NT2/D1 (cell line): ENCODE measurements around the gene TSR3.
A peak's percentile ranks its signal among the peaks of the same experiment; 100 is the strongest.

ENCODE experiments used
- DNase-seq: peaks from one replicate; pipeline ENCODE4 v3.0.0-alpha.2; 2011; ENCODE audit warnings: low read depth, low spot score
- H3K27me3 ChIP-seq: 2 replicates; pipeline ENCODE4 v1.6.0; 2011; ENCODE audit warnings: mild to moderate bottlenecking; ENCODE audit not compliant: insufficient read length, insufficient read depth
- H3K36me3 ChIP-seq: 2 replicates; pipeline ENCODE4 v1.6.1; 2011; ENCODE audit warnings: mild to moderate bottlenecking, low read length, mixed read lengths; ENCODE audit not compliant: insufficient read depth, insufficient read length
- H3K4me1 ChIP-seq: 2 replicates; pipeline ENCODE4 v1.5.1; 2011; ENCODE audit not compliant: insufficient read depth, insufficient read length
- H3K4me3 ChIP-seq: 2 replicates; pipeline ENCODE4 v1.5.1; 2011; ENCODE audit warnings: low read depth; ENCODE audit not compliant: insufficient read length
- H3K9ac ChIP-seq: 2 replicates; pipeline ENCODE4 v1.6.0; 2011; ENCODE audit warnings: low read depth; ENCODE audit not compliant: insufficient read length
- H3K9me3 ChIP-seq: 2 replicates; pipeline ENCODE4 v1.5.1; 2011; ENCODE audit warnings: mild to moderate bottlenecking, low read length; ENCODE audit not compliant: insufficient read depth
- SUZ12 ChIP-seq: IDR thresholded peaks from 2 replicates; pipeline ENCODE4 v1.6.1; 2011; ENCODE audit not compliant: insufficient read length, insufficient read depth; ENCODE audit errors: extremely low read depth
- YY1 ChIP-seq: IDR thresholded peaks from 2 replicates; pipeline ENCODE4 v1.6.1; 2011; ENCODE audit not compliant: insufficient read length, insufficient read depth
- ZNF274 ChIP-seq: IDR thresholded peaks from 2 replicates; pipeline ENCODE4 v1.6.1; 2011; ENCODE audit warnings: mild to moderate bottlenecking, low read depth, low read length

Gene TSR3

DNA sequence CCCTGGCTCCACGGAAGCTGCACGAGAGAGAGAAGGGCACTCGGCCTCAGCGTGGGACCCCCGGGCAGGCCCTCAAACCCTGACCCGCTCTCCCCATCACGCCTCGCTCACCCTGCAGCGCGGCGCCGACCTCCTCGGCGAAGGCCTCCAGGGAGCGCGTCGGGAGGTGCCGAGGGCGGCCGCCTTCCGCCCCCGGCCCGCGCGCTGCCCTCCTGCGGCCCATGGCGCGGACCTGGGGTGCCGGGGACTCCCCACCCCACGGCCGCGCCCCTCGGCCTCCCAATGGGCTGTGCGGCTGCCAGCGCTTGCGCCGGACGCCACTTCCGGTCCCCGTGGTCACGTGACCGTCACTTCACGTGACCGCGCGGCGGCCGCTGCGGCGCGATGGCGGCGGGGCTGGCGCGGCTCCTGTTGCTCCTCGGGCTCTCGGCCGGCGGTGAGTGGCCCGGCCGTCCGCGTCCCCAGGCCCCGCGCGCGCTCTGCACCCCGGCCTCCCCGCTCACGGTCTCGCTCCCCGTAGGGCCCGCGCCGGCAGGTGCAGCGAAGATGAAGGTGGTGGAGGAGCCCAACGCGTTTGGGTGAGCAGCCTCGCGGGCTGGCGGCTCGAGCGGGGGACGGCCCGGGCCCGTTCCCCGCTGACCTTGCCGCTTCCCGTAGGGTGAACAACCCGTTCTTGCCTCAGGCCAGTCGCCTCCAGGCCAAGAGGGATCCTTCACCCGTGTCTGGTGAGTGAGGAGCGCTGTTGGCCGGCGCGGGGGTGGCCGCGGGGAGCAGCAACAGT, at the start of gene TSR3, which contains the start of gene GNPTG:
Gene TSR3 (minus strand): TSS at position 297 of the 781 bp plus-strand sequence. CDS start 74 bp downstream, at position 223.
Gene GNPTG (plus strand): TSS at position 350 of the 781 bp plus-strand sequence. CDS start 35 bp downstream, at position 385.
- H3K9me3 ChIP-seq = no peaks in the 10 kb centered on the region
- H3K9ac ChIP-seq = peak within 1 kb of the TSS; percentile 97
- TF ChIP-seq SUZ12 (no peak), YY1 (peak; percentile 90), ZNF274 (no peak)
- peak within 1 kb of the TSS; percentile 97 for H3K4me3 ChIP-seq
- peaks cover 44% of the 10 kb centered on the region for H3K36me3 ChIP-seq
- peaks cover 7% of the 10 kb centered on the region for H3K4me1 ChIP-seq
- H3K27me3 ChIP-seq = no peaks in the 10 kb centered on the region
- DNase-seq = peak; percentile 83

DNA sequence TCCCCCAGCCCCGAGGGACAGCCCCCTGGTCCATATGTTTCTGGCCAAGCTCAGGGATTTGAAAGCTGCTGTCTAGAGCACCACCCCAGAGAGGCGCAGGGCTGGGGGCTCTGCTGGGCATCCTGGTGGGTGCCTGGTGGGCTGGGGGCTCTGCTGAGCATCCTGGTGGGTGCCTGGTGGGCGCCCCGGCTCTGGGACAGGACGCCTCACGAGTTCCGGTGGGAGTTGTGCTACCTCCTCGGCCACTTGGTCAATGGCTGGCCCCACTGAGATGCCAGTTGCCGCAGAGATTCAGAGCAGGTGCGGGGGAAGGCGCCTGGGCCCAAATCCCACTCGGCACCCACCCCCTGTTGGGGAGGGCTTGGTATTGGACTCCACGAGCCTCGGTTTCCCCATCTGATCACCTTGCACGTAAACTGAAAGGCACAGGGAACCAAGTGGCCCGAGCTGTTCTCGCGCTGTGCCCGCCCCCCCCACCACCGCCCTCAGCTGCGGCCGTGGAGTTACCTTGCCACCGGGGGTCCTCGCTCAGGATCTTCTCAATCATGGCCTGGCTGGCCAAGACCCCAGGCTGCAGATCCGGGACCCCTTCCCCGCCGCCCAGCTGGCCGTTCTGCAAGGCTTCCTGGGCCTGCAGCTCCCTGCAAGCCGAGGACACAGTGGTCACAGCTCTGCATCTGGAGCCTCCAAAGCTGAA, 49.5 kb upstream of the TSR3 start:
- Histone ChIP-seq H3K4me3 (no peak overlapping the region), H3K4me1 (no peaks in the 10 kb centered on the region), H3K36me3 (peaks cover 32% of the 10 kb centered on the region), H3K9ac (no peak overlapping the region), H3K27me3 (no peaks in the 10 kb centered on the region), H3K9me3 (no peaks in the 10 kb centered on the region)
- no peak for DNase-seq
- TF ChIP-seq YY1 (no peak), ZNF274 (no peak), SUZ12 (no peak)

DNA sequence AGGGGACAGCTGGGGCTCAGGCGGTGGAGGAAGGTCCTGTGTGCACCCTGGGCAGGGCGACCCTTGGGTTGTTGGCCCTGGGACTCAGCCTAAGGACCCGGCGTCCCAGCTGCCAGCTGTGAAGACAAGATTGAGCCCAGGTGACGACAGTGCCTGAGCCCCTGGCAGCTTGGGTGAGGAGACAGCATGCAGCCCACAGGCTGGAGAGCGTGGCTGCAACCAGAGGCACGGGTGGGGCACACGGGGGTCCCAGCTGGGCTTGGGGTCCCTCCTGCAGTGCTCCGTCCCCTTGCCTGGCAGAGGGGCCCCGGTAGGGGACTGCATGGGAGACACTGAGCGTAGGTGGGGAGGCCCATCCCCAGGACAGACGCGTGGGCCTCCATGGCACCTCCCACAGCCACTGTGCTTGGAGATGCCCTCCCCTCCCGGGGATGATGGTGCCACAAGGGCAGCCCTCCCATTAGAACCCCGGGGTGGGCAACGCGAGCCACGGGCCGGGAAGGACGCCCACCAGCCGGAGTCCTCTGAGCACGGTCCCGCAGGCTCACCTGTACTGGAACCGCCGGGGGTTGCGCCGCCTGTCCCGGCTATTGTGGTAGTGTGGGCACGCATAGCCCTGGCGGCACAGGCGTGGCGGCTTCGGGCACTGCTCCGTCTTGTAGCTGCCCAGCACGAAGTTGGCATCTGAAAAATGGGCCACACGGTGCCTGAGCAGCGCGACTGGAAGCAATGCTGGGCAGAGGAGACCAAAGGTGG, 47.3 kb upstream of the TSR3 start:
- Histone ChIP-seq H3K27me3 (no peaks in the 10 kb centered on the region), H3K9ac (no peak overlapping the region), H3K4me3 (no peak overlapping the region), H3K36me3 (peaks cover 32% of the 10 kb centered on the region), H3K4me1 (no peaks in the 10 kb centered on the region), H3K9me3 (no peaks in the 10 kb centered on the region)
- TF ChIP-seq ZNF274 (no peak), SUZ12 (no peak), YY1 (no peak)
- no peak for DNase-seq

DNA sequence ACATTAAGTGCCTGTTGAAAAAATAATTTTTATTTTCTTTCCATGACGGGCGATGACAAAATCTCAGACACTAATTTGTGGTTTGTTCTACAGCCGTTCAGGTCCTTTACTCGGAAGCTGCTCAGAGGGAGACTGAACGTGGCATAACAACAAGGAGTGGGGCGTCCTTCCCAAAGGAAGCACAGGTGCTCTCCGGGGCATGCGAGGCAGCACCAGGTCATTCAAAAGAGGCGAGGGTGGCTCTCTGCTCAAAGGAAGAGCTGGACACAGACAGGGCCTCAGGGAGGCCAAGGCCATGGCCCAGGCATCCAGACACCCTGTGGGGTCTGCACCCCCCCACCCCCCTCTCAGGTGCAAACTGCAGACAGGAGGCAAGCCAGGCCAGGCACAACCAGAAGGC, 46.7 kb upstream of the TSR3 start:
- Histone ChIP-seq H3K9me3 (no peaks in the 10 kb centered on the region), H3K9ac (no peak overlapping the region), H3K4me3 (no peak overlapping the region), H3K4me1 (no peaks in the 10 kb centered on the region), H3K36me3 (peaks cover 35% of the 10 kb centered on the region), H3K27me3 (no peaks in the 10 kb centered on the region)
- no peak for DNase-seq
- no peak for TF ChIP-seq YY1
- no peak for TF ChIP-seq ZNF274
- no peak for TF ChIP-seq SUZ12

DNA sequence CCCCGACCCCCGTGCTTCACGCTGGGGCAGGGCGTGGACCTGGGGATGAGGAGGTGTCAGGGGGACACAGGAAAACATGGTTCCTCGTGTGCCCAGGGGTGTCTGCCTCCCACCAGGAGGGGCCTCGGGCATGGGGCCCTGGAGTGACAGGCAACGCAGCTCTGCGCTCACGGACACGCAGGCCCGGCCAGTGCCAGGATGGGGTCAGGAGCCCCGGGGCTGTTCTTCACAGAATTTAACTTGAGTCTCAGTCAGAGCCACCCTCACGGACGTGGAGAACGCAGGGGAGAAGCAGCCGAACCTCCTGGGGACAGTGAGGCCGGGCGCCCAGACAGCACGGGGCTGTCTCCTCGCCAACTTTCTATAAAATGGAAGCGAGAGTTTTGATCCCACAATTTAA, 46.1 kb upstream of the TSR3 start:
- H3K9ac ChIP-seq = no peak overlapping the region
- DNase-seq = no peak
- H3K4me3 ChIP-seq = no peak overlapping the region
- no peaks in the 10 kb centered on the region for H3K27me3 ChIP-seq
- H3K9me3 ChIP-seq = no peaks in the 10 kb centered on the region
- TF ChIP-seq YY1 (no peak), SUZ12 (no peak), ZNF274 (no peak)
- H3K36me3 ChIP-seq = peaks cover 35% of the 10 kb centered on the region
- no peaks in the 10 kb centered on the region for H3K4me1 ChIP-seq

DNA sequence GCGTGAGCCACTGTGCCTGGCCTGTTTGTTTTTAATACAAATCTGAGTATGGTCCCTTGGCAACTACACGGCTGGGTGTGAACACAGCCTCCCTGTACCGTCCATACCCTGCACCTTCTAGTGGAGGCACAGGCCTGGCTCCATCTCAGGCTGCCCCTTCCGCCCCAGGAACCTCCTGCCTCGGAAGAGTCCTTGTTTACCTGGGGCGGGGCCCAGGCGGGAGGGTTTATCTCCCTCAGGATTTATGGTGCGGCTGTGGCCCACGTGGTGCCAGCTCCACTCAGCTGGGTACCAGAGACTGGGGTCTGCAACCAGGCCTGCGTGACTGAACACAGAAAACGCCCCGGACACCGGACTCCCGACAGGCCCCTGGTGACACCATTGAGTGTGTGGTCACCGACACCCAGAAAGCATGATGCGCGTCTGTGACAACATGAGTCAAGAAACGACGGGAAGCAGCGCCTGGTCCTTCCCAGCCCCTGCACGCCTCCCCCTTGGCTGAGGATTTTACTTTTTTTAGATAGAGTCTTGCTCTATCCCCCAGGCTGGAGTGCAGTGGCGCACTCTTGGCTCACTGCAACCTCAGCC, 43.9 kb upstream of the TSR3 start:
- TF ChIP-seq SUZ12 = no peak
- no peak for TF ChIP-seq ZNF274
- no peak for TF ChIP-seq YY1
- H3K9me3 ChIP-seq = no peaks in the 10 kb centered on the region
- H3K9ac ChIP-seq = peak overlapping the region; percentile 32
- H3K4me3 ChIP-seq = no peak overlapping the region
- no peak for DNase-seq
- H3K27me3 ChIP-seq = no peaks in the 10 kb centered on the region
- H3K4me1 ChIP-seq = no peaks in the 10 kb centered on the region
- peaks cover 23% of the 10 kb centered on the region for H3K36me3 ChIP-seq
